ENCODE measurements around the gene GNAS-AS1.

Gene GNAS-AS1

DNA sequence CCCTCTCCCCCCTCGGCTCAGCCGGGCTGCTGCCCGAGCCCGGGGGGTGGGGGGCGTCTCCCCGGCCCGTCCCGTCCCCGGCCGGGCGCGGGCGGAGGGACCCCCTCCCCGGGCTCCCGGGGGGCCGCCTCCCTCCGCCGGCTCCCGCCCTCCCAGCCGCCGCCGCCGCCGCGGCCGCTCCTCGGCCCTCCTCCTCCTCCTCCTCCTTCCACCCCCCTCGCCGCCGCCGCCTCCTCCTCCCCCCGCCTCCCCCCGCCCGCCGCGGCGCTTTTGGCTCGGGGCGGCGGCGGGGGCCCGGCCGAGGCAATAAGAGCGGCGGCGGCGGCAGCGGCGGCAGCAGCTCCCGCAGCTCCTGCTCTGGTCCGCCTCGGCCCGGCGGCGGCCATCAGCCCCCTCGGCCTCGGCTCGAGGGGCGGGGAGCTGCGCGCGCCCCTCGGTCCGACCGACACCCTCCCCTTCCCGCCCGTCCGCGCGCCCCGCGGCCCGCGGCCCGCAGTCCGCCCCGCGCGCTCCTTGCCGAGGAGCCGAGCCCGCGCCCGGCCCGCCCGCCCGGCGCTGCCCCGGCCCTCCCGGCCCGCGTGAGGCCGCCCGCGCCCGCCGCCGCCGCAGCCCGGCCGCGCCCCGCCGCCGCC is 40.5 kb upstream of the GNAS-AS1 start:
- Mint-ChIP-seq H3K27me3 (ENCODE audit: low read depth) (no peaks in the 10 kb centered on the region), H3K4me3 (peak overlapping the region; percentile 60), H3K36me3 (ENCODE audit: low read depth) (peaks cover 22% of the 10 kb centered on the region), H3K4me1 (ENCODE audit: low read depth) (peaks cover 46% of the 10 kb centered on the region), H3K9me3 (no peaks in the 10 kb centered on the region), H3K27ac (peak overlapping the region; percentile 84)
- DNase-seq (ENCODE audit: low spot score): peak; percentile 58

DNA sequence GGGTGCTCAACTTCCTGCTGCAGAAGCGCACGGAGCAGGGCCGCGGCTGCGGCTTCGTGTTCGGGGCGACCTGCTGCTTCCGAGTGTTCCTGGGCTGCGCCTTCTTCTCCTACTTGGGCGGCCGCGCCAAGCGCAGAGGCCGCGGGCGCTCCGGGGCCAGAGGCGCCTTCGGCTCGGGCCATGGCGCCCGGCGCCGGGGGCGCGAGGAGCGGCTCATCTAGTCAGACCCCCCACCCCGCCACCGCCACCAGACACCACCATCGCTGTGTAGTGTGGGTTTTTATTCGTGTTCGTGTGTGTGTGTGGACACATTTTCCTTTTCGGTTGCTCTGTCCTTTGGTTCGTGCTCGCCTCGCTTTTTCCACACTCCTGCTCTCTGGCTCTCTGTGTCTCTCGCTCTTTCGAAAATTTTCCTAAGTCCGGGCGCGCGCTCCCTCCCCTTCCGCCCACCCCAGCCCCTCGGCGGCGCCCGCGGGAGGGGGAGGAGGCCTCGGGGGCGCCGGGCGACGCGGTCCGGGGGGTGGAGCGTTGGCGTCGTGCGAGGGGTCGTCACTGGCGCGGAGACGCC is 39.9 kb upstream of the GNAS-AS1 start:
- H3K9me3 Mint-ChIP-seq: no peaks in the 10 kb centered on the region
- no peaks in the 10 kb centered on the region for H3K27me3 Mint-ChIP-seq (ENCODE audit: low read depth)
- peak overlapping the region; percentile 95 for H3K27ac Mint-ChIP-seq
- peak overlapping the region; percentile 86 for H3K4me3 Mint-ChIP-seq
- H3K36me3 Mint-ChIP-seq (ENCODE audit: low read depth): peaks cover 17% of the 10 kb centered on the region
- peak; percentile 57 for DNase-seq (ENCODE audit: low spot score)
- peaks cover 41% of the 10 kb centered on the region for H3K4me1 Mint-ChIP-seq (ENCODE audit: low read depth)

DNA sequence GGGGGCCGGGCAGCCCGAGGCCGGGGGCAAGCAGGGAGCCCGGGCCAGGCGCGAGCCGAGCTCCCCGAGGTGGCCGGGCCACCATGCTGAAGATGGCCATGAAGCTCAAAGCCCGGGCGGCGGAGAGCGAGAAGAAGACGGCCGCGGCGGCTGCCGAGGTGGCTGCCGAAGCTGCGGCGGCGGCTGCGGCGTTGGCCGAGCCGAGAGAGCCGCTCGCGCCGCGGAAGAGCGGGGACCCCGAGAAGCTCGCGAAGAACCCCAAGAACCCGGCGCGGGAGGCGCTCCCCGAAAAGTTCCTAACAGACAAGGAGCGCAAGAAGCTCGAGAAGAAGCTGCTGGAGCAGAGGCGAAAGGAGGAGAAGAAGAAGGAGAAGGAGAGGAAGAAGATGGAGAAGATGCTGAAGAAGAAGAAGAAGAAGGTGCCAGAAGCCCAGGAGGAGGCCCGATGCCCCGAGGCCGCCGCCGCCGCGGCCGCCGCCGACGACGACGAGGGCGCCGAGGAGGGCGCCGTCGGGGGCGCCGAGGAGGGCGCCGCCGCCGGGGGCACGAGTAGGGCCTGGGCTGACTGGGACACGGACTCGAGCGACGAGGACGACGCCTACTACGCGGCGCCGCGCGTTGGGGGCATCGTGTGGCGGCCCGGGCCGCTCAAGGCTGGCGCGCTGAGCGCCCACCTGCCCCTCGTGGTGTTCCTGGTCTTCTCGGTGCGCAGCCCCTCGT is 39.3 kb upstream of the GNAS-AS1 start:
- Mint-ChIP-seq H3K36me3 (ENCODE audit: low read depth) (peaks cover 12% of the 10 kb centered on the region), H3K4me1 (ENCODE audit: low read depth) (peaks cover 35% of the 10 kb centered on the region), H3K4me3 (peak overlapping the region; percentile 94), H3K9me3 (no peaks in the 10 kb centered on the region), H3K27ac (peak overlapping the region; percentile 98), H3K27me3 (ENCODE audit: low read depth) (peaks cover 1% of the 10 kb centered on the region)
- DNase-seq (ENCODE audit: low spot score): peak; percentile 13

DNA sequence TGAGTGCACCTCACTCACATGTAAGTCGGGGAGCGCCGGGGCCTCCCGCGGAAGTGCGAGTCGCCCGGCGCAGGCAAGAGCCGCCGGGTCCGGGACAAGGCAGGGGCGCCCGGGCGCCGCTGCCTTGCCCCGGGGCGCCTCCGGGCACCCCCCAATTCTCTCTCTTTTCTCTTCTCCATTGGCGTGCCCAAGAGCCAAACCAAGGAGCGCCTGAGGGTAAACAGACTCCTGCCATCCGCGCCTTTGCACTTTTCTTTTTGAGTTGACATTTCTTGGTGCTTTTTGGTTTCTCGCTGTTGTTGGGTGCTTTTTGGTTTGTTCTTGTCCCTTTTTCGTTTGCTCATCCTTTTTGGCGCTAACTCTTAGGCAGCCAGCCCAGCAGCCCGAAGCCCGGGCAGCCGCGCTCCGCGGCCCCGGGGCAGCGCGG is 38.6 kb upstream of the GNAS-AS1 start:
- peak overlapping the region; percentile 90 for H3K4me3 Mint-ChIP-seq
- no peaks in the 10 kb centered on the region for H3K9me3 Mint-ChIP-seq
- no peak for DNase-seq (ENCODE audit: low spot score)
- H3K4me1 Mint-ChIP-seq (ENCODE audit: low read depth): peaks cover 29% of the 10 kb centered on the region
- H3K27me3 Mint-ChIP-seq (ENCODE audit: low read depth): peaks cover 3% of the 10 kb centered on the region
- peaks cover 12% of the 10 kb centered on the region for H3K36me3 Mint-ChIP-seq (ENCODE audit: low read depth)
- peak overlapping the region; percentile 96 for H3K27ac Mint-ChIP-seq

DNA sequence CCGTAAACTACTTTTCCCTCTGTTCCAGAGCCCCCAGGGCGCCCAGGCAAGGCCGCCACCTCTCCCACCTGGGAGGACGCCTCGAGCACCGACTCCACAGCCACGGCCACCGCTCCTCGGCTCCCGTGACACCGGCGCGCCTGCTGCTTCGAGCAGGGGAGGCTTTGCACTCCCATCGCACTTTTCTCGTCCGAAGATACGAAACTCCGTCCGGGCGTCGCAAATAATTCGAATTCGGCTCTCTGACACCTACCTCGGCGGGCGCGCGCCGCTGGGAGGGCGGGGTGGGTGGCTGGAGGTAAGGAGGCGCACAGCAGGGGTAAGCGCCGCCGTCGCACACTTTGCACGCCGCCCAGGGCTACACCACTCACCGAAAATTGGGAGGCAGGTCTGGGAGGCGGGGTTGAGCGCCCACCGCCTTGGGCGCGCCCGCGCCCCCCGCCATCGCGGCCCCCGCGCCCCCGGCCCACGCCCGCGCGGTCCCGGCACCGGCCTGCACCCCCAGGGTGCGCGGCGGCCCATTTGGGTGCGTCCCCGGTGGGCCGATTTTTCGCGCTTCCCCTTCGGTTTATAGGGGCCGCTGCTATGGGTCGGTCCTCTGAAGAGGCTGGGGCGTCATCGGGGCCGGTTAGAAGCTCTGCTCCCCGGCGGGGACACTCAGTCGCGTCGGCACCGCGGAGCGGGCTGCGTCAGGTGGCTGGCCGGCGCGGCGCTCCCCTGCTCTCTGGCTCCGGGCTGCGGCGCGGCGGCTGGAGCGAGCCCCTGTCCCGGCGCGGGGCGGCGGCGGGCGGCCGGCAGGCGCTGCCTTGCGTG is 38.0 kb upstream of the GNAS-AS1 start:
- H3K4me3 Mint-ChIP-seq: peak overlapping the region; percentile 83
- H3K27ac Mint-ChIP-seq: peak overlapping the region; percentile 74
- DNase-seq (ENCODE audit: low spot score): peak; percentile 83
- no peaks in the 10 kb centered on the region for H3K9me3 Mint-ChIP-seq
- peaks cover 3% of the 10 kb centered on the region for H3K27me3 Mint-ChIP-seq (ENCODE audit: low read depth)
- H3K4me1 Mint-ChIP-seq (ENCODE audit: low read depth): peaks cover 24% of the 10 kb centered on the region
- peaks cover 12% of the 10 kb centered on the region for H3K36me3 Mint-ChIP-seq (ENCODE audit: low read depth)

DNA sequence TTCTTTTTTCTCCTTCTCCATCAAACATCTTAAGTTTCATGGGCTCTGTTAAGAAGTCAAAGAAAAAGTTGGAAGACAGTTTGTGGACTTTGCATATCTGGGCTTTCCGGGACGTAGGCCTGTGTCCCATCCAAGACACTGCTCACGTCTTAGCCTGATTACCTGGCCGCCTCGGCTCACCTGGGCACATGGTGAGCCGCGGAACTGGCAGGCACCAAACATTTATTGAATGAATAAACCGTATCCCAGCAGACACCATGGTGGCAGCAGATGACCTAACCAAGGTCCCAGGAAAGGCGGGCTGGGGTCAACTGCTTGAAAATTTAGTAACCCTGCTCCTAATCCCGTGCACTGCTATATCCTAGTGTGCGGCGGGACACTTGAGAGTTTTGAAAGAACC is 37.4 kb upstream of the GNAS-AS1 start:
- H3K4me3 Mint-ChIP-seq: peak overlapping the region; percentile 83
- H3K27me3 Mint-ChIP-seq (ENCODE audit: low read depth): peaks cover 3% of the 10 kb centered on the region
- H3K4me1 Mint-ChIP-seq (ENCODE audit: low read depth): peaks cover 19% of the 10 kb centered on the region
- H3K36me3 Mint-ChIP-seq (ENCODE audit: low read depth): peaks cover 7% of the 10 kb centered on the region
- no peaks in the 10 kb centered on the region for H3K9me3 Mint-ChIP-seq
- H3K27ac Mint-ChIP-seq: peak overlapping the region; percentile 74
- DNase-seq (ENCODE audit: low spot score): no peak

DNA sequence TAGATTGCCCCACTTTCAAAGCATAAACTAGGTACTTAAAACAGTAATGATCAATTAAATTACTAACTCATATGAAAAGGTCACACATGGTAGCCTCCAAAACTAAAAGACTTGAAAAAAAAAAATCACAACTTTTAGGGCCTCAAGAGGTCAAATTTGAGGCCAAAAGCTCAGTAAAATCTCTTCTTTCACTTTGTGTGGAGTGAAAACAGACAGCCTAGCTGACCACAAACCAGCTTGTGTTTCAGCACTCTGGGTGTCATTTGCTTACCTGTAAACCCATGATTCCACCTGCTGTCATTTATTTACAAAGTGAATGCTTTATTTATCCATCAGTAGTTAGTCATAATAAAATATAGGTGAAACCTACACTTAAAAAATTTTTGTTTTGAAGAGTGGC is 35.8 kb upstream of the GNAS-AS1 start:
- Mint-ChIP-seq H3K36me3 (ENCODE audit: low read depth) (no peaks in the 10 kb centered on the region), H3K27me3 (ENCODE audit: low read depth) (peaks cover 8% of the 10 kb centered on the region), H3K4me1 (ENCODE audit: low read depth) (peaks cover 15% of the 10 kb centered on the region), H3K27ac (no peak overlapping the region), H3K9me3 (no peaks in the 10 kb centered on the region), H3K4me3 (peak overlapping the region; percentile 83)
- DNase-seq (ENCODE audit: low spot score): no peak

DNA sequence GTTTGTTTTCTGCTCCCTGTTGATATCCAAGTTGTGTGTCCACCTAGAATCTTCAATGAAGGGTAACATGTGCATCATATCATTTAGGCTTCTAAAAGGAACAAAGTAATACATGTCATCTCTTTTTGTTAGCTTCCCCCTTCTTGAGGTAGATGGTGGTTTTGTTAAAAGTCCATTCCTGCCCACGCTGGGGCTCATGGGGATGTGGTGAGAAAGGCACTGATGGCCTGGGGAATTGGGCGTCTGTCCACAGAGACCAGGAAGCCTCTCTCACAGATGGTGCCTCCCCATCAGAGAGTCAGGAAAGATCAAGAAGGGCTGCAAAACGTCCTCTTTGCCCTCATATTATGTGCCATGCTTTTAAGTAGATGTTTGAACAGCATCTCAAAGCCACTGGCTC is 34.3 kb upstream of the GNAS-AS1 start:
- no peaks in the 10 kb centered on the region for H3K36me3 Mint-ChIP-seq (ENCODE audit: low read depth)
- H3K4me1 Mint-ChIP-seq (ENCODE audit: low read depth): peaks cover 14% of the 10 kb centered on the region
- H3K27ac Mint-ChIP-seq: no peak overlapping the region
- no peak overlapping the region for H3K4me3 Mint-ChIP-seq
- no peak for DNase-seq (ENCODE audit: low spot score)
- no peaks in the 10 kb centered on the region for H3K9me3 Mint-ChIP-seq
- peaks cover 8% of the 10 kb centered on the region for H3K27me3 Mint-ChIP-seq (ENCODE audit: low read depth)

DNA sequence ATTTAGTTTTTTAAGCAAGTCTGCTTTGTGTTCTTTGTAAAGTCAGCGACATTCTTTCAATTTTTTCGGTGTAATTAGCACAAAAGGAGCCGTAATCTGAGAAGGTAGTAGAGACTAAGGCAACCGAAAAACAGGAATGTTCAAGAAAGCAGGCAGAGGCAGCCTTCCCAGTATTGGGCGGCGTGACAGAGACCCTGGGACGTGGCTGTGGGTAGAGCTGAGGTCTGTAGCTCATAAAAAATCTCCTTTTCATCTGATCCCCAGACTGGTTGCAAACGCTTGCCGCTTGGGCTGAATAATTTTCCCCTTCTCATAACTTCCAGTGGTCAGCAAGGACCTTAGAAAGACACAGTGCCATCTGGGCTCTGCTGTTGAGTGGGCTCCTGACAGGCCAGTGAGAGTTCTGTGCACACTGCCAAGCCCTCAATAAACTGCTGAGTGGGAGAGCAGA is 32.6 kb upstream of the GNAS-AS1 start:
- H3K4me3 Mint-ChIP-seq: no peak overlapping the region
- H3K27ac Mint-ChIP-seq: no peak overlapping the region
- peaks cover 8% of the 10 kb centered on the region for H3K27me3 Mint-ChIP-seq (ENCODE audit: low read depth)
- DNase-seq (ENCODE audit: low spot score): no peak
- no peaks in the 10 kb centered on the region for H3K36me3 Mint-ChIP-seq (ENCODE audit: low read depth)
- H3K4me1 Mint-ChIP-seq (ENCODE audit: low read depth): peaks cover 21% of the 10 kb centered on the region
- no peaks in the 10 kb centered on the region for H3K9me3 Mint-ChIP-seq

DNA sequence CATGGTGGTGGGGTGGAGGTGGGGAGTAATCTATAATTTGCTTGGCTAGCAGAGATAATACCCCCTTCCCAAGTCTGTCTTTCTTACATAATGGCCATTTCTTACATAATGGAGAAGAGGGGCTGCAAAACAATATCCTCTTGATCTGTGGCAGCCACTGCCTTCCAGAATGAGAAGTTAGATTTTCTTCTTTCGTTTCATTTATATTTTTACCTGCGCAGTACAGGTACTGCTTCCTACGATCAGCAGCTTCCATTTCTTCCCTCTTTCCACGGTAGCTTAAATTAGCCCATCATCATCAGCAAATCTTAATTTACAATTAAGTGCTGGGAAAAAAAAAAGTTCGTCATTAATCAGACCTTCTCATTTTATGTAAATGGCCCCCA is 32.0 kb upstream of the GNAS-AS1 start:
- H3K27me3 Mint-ChIP-seq (ENCODE audit: low read depth): peaks cover 8% of the 10 kb centered on the region
- no peaks in the 10 kb centered on the region for H3K9me3 Mint-ChIP-seq
- H3K4me1 Mint-ChIP-seq (ENCODE audit: low read depth): peaks cover 26% of the 10 kb centered on the region
- no peaks in the 10 kb centered on the region for H3K36me3 Mint-ChIP-seq (ENCODE audit: low read depth)
- no peak for DNase-seq (ENCODE audit: low spot score)
- H3K4me3 Mint-ChIP-seq: no peak overlapping the region
- no peak overlapping the region for H3K27ac Mint-ChIP-seq

DNA sequence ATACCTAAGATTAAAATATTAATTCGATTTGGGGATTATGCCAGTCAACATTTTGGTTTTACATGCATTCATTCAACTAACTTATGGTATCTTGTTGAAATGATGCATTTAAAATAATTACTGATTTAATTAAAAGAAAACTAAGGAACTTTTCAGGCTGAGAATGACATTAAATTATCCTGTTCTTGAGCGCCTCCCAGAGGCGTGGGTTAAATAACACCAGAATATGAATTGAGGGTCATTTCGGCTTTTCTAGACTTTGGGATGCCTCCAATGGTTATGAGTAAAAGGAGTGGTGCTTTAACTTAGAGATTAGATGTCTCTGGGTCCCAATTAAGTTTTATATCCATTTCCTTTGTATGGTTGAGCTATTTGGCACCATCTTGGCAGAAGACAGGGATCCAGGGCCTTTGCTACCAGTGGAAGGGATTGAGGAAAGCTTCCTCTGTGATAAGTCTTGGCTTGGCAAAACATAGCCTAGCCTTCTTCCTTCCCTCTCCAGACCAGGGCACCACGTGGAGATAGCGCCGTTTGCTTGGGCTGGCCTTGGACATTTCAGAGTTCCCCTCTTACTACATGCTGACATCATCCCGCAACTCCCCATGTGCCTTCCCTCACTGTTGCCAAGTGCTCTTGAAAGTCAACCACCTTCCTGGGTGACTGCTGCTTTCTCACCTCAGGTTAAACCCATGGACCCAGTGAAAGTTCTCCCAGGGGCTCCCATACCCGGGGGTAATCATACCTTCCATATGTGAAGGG is 30.5 kb upstream of the GNAS-AS1 start:
- DNase-seq (ENCODE audit: low spot score): no peak
- H3K27ac Mint-ChIP-seq: no peak overlapping the region
- H3K27me3 Mint-ChIP-seq (ENCODE audit: low read depth): peaks cover 8% of the 10 kb centered on the region
- H3K9me3 Mint-ChIP-seq: no peaks in the 10 kb centered on the region
- no peaks in the 10 kb centered on the region for H3K36me3 Mint-ChIP-seq (ENCODE audit: low read depth)
- peaks cover 15% of the 10 kb centered on the region for H3K4me1 Mint-ChIP-seq (ENCODE audit: low read depth)
- no peak overlapping the region for H3K4me3 Mint-ChIP-seq

DNA sequence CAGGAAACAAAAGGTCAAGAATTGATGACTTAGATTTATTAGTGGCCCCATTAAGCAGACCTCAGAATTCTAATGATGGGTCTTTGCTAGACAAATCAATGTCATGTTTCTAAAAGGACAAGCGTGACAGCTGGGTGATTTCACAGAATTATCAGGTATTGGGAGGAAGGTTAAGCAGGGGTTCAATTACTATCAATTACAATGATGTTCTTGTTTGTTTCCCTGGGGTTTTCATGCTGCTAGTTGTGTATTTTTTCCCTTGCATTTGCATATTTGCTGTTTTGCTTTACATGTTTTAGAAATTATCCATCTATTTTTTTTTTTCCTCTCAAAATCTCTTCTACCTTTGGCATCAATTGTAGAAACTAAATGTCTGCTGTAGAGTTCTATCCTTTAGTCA is 29.7 kb upstream of the GNAS-AS1 start:
- Mint-ChIP-seq H3K27ac (no peak overlapping the region), H3K4me1 (ENCODE audit: low read depth) (peaks cover 15% of the 10 kb centered on the region), H3K9me3 (no peaks in the 10 kb centered on the region), H3K27me3 (ENCODE audit: low read depth) (peaks cover 8% of the 10 kb centered on the region), H3K4me3 (no peak overlapping the region), H3K36me3 (ENCODE audit: low read depth) (no peaks in the 10 kb centered on the region)
- no peak for DNase-seq (ENCODE audit: low spot score)

DNA sequence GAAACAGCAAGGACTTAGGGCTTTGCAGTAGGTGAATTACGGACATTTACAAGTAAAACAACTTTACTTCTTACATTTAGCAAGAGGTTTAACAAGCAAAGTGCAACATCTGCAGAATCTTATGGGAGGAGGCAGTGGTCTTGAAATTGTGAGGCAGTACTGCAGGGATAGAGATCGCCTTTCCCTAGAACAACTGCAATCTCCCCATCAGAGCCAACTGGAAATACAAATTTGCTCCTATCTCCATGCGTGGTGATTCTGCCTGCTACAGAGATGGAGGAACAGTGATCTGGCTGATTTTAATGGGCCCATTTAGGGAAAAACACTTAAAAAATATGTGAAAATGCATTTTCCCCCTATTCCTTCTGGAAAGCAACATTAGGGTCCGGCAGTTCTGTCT is 27.7 kb upstream of the GNAS-AS1 start:
- Mint-ChIP-seq H3K27ac (no peak overlapping the region), H3K9me3 (no peaks in the 10 kb centered on the region), H3K4me3 (no peak overlapping the region), H3K4me1 (ENCODE audit: low read depth) (peaks cover 15% of the 10 kb centered on the region), H3K36me3 (ENCODE audit: low read depth) (no peaks in the 10 kb centered on the region), H3K27me3 (ENCODE audit: low read depth) (peaks cover 4% of the 10 kb centered on the region)
- no peak for DNase-seq (ENCODE audit: low spot score)

All from T-helper 2 cell treated with Interferon-gamma antibody and Interleukin-4, amounts not matched to agents 5 μg/mL and 100 μg/mL, for 36 hours (primary cell).